Activated CD8-positive, alpha-beta memory T cell treated with anti-CD3 and anti-CD28 coated beads for 48 hours (primary cell): ENCODE results near the gene RFFL.
"Not testable (repeated sequence)": the region's sequence is repeated elsewhere in the genome, so short reads cannot be mapped to it uniquely, and the experiment has no call there.

Experiments
- DNase-seq, 3 experiments: peaks; one replicate each; pipeline ENCODE4 v3.0.0-alpha.2; 2020; ENCODE audit warnings: low read depth in 2 of 3, low spot score in 2 of 3

RFFL gene

DNA sequence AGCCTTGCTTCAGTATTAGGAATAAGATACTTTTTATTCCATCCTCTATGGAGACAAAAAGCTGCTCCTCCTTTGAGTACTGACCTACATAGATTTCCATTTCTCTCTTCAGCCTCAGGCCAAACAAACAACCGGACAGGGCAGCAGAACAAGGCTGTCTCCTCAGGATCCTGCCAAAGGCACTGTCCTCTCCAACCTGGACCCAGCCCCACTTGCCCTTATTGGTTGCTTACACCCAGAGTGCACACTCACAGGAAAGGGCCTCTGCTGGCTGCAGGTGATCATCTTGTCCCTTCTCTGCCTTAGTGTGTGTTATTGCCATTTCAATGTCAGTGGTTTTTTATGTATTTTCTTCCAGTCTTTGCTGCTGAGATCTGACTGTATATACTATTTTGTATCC lies 56.5 kb downstream of the RFFL start:
- DNase-seq, result no peak

DNA sequence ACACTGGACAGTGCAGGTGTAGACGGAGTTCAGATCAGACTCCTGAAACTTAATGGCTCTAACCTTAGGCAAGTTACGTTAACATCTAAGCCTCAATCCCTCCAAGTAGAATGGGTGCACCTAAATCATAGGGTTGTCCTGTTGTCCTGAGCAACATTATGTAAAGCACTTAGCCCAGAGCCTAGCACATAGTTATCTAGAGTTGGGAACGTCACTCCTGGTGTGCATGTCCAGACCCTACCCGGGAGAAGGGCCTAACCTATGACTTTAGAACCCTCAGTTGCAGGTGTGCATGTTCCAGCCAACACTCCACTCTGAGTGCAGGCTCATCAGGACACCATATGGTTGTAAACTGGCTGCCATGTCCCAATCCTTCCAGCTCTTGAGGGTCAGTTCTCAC lies 57.2 kb downstream of the RFFL start:
- DNase-seq, result no peak

- DNase-seq, result no peak
Observed at GRCh38 chr17:35003778-35004177, 59.7 kb downstream of the RFFL start.

GRCh38 chr17:35002876-35003551 lies 60.5 kb downstream of the RFFL start:
- DNase-seq, result no peak

DNA sequence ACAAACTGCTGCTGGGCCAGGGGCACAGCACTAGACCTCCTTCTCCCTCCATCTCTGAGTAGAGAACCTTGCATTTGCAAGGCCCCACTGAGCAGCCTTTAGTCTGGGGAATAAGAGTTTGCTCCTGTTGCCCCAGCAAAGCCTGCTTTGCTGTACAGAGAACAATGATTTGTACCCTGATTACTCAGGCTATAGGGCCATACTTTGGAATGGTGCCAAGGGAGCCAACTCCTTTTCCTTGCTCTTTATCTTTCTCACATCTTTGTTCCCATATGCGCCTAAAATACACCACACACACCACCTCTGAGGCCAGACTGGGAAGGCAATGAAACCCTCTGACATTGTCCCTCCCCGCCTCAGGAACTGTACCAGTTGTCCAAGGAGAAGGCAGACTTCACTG lies 62.0 kb downstream of the RFFL start:
- no peak for DNase-seq

DNA sequence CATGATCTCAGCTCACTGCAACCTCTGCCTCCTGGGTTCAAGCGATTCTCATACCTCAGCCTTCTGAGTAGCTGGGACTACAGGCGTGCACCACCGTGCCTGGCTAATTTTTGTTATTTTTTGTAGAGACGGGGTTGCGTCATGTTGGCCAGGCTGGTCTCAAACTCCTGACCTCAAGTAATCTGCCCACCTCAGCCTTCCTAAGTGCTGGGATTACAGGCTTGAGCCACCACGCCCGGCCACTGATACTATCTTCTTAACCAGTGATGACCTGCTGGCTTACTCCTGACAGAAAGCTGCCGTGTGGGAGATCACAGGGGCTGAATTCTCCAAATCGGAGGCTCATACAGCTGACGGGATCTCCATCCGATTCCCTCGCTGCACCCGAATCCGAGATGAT lies 62.5 kb downstream of the RFFL start:
- not testable (repeated sequence) for DNase-seq

DNA sequence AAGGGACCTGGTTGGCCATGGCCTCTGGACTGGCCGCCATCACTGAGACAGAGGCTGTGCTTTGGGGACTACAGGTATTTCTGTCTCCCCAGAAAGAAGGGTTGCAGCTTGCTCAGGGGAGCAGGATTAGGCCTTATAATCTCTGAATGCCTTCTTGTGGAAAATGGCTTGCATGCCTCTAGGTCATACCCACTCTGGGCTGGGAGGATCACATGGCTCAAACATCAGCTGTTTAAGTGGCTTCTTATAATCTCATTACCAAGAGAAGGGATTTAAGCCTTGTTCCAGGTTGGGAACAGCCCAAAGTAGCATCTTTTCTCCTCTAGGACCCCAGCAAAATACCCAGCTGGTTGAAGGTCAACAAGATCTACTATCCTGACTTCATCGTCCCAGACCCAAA lies 64.1 kb downstream of the RFFL start:
- DNase-seq, result no peak

- DNase-seq, result peak; percentile 52 to 63 (median 56)
Observed at GRCh38 chr17:34998205-34998604, 65.3 kb downstream of the RFFL start.

GRCh38 chr17:34997355-34997862 lies 66.1 kb downstream of the RFFL start:
- no peak for DNase-seq

- DNase-seq, result no peak
Observed at GRCh38 chr17:34996422-34997285, 66.9 kb downstream of the RFFL start.

GRCh38 chr17:34993031-34993430 lies 70.5 kb downstream of the RFFL start:
- DNase-seq, result no peak

DNA sequence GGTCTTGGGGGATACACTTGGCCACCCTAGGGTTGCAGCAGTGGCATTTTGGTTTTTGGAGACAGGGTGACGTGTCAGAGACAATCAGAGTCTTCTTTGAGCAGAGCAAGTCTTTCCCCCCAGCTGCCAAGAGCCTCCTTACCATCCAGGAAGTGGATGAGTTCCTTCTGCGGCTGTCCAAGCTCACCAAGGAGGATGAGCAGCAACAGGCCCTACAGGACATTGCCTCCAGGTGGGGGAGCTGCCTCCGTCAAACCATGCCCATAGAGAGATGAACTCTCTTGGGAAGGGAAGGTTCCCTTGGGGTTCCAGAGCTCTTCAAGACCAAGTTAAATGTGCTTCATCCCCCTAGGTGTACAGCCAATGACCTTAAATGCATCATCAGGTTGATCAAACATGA lies 71.9 kb downstream of the RFFL start:
- no peak for DNase-seq

GRCh38 chr17:34990921-34991365 lies 72.6 kb downstream of the RFFL start:
- no peak for DNase-seq

DNA sequence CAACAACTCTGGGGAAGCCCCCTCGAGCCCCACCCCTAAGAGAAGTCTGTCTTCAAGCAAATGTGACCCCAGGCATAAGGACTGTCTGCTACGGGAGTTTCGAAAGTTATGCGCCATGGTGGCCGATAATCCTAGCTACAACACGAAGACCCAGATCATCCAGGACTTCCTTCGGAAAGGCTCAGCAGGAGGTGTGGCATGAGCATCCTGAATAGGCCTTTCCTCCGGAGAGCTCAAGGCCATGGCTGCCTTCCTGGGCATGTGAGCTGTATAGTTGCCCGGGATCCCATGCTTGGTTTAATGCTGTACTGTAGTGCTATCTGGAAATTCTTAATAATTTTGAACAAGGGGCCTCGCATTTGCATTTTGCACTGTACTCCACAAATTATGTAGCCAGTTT lies 74.0 kb downstream of the RFFL start:
- no peak for DNase-seq

DNA sequence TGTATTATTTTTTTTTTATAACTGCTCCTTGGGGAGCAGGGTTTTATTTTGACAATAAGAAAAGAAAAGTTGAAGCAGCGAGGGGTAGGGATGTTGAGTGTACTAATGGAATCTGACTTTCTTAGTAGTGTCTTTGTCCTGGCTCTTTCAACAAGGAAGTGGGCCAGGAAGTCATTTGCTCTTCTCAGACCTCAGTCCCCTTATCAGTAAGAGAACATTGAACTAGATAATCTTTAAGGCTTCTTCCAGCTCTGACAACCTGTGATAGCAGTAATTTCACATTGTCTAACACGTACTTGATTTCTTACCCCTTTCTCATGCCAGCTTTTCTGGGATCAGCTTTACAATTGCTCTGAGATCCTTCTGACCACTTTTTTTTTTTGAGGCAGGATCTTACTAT lies 74.9 kb downstream of the RFFL start:
- DNase-seq, result no peak

GRCh38 chr17:34987232-34987631 lies 76.3 kb downstream of the RFFL start:
- no peak for DNase-seq

DNA sequence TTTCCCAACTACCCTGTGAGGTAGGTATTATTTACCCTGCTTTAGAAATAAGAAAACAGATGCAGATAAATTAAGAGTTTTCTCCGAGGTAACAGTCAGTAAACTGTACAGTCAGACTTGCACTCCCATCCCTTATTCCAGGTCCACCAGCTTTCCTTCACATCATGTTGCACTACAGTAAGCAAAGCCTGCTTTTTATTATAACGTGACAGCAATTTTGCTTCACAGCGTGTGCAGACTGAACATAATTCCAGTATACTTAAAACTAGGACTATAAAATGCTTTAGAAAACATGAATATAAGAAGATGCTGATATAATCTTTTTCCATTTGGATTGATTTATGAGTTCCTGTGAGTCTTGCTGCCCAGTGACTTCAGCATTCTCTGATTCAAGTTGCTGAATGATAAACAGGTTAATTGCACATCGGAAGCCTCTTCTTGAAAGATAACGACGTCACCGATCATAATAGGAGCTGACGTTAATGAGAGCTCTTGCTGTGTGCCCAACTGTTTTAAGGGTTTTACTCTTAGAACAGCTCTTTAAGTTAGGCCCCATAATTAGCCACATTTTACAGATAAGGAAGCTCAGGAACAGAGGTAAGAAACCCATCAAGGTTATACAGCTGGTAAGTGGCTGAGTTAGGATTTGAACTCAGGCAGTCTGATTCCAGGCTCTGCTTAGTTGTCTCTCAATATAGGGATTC lies 81.8 kb downstream of the RFFL start:
- DNase-seq, result no peak

GRCh38 chr17:34980681-34981537 lies 82.6 kb downstream of the RFFL start:
- peak; percentile 36 to 72 (median 64) for DNase-seq

DNA sequence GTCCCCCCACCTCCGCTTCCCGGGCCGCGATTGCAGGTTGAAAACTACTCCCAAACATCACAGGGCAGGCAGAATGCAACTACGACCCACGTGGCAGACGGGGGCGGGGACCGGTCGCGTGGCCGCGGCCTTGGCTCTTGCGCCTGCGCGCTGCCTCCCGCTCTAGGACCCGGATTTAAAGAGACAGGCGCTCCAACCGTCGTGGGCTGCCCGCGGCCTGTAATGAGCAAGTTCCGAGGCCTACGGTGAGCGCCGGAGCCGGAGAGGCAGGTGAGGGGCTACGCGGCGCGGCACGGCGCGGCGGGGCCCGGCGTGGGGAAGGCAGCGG lies 83.2 kb downstream of the RFFL start, which contains the start of gene LIG3:
Gene LIG3 (plus strand): TSS at position 160 of the 328 bp plus-strand sequence. CDS start 2,494 bp downstream, outside the sequence.
- DNase-seq, result peak; percentile 85 to 93 (median 90)

GRCh38 chr17:34979650-34980352 lies 83.7 kb downstream of the RFFL start:
- DNase-seq, result no peak
